ENCODE data around the gene ABCA9.
"Not testable (repeated sequence)": the region's sequence is repeated elsewhere in the genome, so short reads cannot be mapped to it uniquely, and the experiment has no call there.

ABCA9 gene, protein sequence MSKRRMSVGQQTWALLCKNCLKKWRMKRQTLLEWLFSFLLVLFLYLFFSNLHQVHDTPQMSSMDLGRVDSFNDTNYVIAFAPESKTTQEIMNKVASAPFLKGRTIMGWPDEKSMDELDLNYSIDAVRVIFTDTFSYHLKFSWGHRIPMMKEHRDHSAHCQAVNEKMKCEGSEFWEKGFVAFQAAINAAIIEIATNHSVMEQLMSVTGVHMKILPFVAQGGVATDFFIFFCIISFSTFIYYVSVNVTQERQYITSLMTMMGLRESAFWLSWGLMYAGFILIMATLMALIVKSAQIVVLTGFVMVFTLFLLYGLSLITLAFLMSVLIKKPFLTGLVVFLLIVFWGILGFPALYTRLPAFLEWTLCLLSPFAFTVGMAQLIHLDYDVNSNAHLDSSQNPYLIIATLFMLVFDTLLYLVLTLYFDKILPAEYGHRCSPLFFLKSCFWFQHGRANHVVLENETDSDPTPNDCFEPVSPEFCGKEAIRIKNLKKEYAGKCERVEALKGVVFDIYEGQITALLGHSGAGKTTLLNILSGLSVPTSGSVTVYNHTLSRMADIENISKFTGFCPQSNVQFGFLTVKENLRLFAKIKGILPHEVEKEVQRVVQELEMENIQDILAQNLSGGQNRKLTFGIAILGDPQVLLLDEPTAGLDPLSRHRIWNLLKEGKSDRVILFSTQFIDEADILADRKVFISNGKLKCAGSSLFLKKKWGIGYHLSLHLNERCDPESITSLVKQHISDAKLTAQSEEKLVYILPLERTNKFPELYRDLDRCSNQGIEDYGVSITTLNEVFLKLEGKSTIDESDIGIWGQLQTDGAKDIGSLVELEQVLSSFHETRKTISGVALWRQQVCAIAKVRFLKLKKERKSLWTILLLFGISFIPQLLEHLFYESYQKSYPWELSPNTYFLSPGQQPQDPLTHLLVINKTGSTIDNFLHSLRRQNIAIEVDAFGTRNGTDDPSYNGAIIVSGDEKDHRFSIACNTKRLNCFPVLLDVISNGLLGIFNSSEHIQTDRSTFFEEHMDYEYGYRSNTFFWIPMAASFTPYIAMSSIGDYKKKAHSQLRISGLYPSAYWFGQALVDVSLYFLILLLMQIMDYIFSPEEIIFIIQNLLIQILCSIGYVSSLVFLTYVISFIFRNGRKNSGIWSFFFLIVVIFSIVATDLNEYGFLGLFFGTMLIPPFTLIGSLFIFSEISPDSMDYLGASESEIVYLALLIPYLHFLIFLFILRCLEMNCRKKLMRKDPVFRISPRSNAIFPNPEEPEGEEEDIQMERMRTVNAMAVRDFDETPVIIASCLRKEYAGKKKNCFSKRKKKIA (N-terminal part only)

GRCh38 chr17:69060822-69061221, at the start of gene ABCA9:
Gene ABCA9, minus strand, starts transcription at chr17:69060927. Its CDS starts 9,801 bp downstream, at chr17:69051126.
- DNase-seq (ENCODE audit: low spot score): peak; percentile 69

DNA sequence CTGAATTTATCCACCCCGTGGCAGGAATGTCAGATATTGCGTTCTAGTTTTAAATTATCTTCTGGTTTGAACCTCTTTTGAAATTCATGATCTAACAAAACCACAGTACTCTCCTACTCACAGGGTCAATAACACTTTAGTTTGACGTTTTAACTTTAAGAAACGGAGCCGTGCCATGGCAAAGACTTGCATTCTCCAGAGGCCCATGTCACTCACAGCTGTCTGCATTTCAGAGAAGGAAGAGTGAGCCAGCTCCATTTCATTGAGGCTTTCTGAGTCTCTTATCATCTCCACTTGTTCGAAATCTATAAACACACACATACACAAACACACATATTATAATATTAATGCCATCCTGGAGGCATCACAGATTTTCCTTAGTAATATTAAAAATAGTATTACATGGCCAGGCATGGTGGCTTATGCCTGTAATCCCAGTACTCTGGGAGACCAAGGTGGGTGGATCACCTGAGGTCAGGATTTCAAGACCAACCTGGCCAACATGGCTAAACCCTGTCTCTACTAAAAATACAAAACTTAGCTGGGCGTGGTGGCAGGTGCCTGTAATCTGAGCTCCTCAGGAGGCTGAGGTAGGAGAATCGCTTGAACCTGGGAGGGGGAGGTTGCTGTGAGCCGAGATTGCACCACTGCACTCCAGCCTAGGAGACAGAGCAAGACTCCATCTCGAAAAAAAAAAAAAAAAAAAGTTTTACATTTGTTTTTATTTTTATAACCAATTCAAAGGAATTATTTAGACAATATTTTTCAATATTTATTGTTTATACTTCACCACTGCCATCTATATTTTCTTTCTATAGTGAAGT, 45.4 kb upstream of the ABCA9 start:
- DNase-seq (ENCODE audit: low spot score): no peak

GRCh38 chr17:69103557-69104233, 43.0 kb upstream of the ABCA9 start:
- no peak for DNase-seq (ENCODE audit: low spot score)

- no peak for DNase-seq (ENCODE audit: low spot score)
These were observed 37.9 kb upstream of the ABCA9 start for GRCh38 chr17:69098625-69099024.

DNA sequence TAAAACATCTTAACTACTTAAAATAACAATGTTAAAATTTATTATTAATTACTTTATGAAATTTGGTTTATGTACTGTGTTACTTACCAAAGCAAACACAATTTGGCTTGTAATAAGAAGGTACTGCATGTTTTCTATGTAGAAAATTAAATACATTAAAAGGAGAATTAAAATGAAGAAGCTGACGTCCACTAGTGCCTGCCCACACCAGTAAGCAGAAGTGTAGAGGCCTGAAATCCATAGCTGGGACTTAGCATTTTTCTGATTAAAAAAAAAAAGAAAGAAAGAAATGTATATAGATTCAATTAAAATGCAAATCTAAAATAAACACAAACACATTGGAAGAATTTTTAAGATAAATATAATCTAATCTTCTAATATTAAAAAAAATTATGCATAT, 35.8 kb upstream of the ABCA9 start:
- DNase-seq (ENCODE audit: low spot score): no peak

GRCh38 chr17:69093995-69094394, 33.3 kb upstream of the ABCA9 start:
- DNase-seq (ENCODE audit: low spot score): no peak

DNA sequence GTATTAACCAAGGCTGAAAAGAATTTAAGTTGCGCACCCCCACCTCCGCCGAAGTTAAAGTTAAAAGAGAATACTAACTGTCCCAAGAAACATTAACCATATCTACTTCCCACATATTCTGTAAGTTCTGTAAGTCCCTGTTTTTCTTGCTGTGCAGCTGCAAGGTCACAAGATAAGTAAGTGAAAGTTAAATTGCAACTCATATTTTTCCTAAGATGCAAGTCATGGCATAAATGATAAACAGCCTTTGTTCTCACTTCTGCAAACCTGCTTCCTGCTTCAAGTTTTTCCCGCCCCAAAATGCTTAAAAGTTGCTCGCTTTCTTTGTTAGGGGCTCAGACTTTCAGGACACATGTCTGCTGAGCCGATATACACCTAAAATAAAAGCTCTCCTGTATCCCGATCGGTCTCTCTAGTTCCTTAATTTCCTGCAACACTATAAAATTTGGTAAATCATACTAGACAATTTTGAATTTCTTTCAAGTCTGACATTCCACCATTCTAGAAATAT, 32.6 kb upstream of the ABCA9 start:
- no peak for DNase-seq (ENCODE audit: low spot score)

GRCh38 chr17:69090365-69090764, 29.6 kb upstream of the ABCA9 start:
- DNase-seq (ENCODE audit: low spot score): no peak

DNA sequence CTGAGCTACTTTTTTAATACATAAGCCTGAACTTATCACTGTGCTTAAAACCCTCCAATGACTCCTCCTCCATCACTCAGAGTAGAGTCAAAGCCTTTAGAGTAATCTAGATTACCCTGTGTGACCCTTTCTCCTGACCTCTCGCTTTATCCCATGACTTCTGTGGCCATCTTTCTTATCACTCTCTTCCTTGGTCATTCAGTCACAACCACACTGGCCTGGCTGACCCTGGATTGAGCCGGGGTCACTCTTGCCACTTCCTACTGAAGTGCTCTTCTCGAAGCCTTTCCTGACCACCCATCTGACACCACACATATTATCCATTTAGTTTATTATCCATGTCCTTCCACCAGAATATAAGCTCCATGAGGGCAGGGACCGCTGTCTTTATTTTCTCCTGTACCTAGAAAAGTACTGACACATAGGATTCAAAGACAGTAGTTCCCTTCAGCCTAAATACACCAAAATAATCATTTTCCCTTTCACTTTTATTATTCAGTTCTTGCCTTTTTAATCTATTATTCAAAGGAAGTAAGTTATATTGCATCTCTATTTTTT, 28.0 kb upstream of the ABCA9 start:
- DNase-seq (ENCODE audit: low spot score): no peak

DNA sequence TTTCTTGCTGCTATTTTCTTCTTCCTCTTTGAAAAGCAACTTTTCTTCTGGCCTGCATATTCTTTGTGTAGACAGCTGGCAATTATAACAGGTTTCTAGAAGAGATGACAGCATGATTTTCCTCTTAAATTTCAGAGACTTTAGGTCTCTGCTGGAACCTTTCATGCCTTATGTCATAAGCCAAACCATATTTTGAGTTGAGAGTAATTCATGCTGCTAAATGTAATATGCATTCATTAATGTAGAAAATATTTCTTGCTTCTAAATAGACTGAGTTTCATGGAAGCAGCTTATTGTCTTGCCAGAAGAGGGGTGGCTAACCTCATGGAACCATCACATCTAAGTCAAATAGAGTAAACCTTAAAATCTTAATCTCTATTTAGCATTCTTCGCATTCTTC, 25.9 kb upstream of the ABCA9 start:
- DNase-seq (ENCODE audit: low spot score): no peak

GRCh38 chr17:69084911-69085310, 24.2 kb upstream of the ABCA9 start:
- peak; percentile 14 for DNase-seq (ENCODE audit: low spot score)

- DNase-seq (ENCODE audit: low spot score): no peak
These were observed 22.0 kb upstream of the ABCA9 start for GRCh38 chr17:69082696-69083095.

- no peak for DNase-seq (ENCODE audit: low spot score)
These were observed 18.1 kb upstream of the ABCA9 start for GRCh38 chr17:69078864-69079263.

- DNase-seq (ENCODE audit: low spot score): no peak
These were observed 15.1 kb upstream of the ABCA9 start for GRCh38 chr17:69075823-69076222.

DNA sequence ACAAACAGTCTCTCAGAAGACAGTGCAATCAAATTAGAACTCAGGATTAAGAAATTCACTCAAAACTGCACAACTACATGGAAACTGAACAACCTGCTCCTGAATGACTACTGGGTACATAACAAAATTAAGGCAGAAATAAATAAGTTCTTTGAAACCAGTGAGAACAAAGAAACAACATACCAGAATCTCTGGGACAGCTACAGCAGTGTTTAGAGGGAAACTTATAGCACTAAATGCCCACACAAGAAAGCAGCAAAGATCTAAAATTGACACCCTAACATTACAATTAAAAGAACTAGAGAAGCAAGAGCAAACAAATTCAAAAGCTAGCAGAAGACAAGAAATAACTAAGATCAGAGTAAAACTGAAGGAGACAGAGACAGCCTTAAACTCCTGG, 12.7 kb upstream of the ABCA9 start:
- not testable (repeated sequence) for DNase-seq (ENCODE audit: low spot score)

- DNase-seq (ENCODE audit: low spot score): not testable (repeated sequence)
These were observed 12.1 kb upstream of the ABCA9 start for GRCh38 chr17:69072803-69073256.

DNA sequence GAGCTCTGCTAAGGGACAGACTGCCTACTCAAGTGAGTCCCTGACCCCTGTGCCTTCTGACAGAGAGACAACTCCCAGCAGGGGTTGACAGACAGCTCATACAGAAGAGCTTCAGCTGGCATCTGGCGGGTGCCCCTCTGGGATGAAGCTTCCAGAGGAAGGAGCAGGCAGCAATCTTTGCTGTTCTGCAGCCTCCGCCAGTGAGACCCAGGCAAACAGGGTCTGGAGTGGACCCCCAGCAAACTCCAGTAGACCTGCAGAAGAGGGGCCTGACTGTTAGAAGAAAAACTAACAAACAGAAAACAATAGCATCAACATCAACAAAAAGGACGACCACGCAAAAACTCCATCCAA, 10.5 kb upstream of the ABCA9 start:
- not testable (repeated sequence) for DNase-seq (ENCODE audit: low spot score)

GRCh38 chr17:69070378-69071232, 9.9 kb upstream of the ABCA9 start:
- not testable (repeated sequence) for DNase-seq (ENCODE audit: low spot score)

GRCh38 chr17:69069226-69069750, 8.6 kb upstream of the ABCA9 start:
- DNase-seq (ENCODE audit: low spot score): no peak

Data from AG20443 (cell line).